Ovary (tissue), 3 donors: ENCODE data around the gene WNT9A.
"Not testable (repeated sequence)": the region's sequence is repeated elsewhere in the genome, so short reads cannot be mapped to it uniquely, and the experiment has no call there.

Source experiments
- EP300 ChIP-seq: sonication (generic); formaldehyde crosslinking; IDR thresholded peaks from one replicate; pipeline ENCODE4 v1.6.1; 2017; ENCODE audit warnings: antibody characterized with exemption
- POLR2A ChIP-seq: fragments of 450-650 bp; IDR thresholded peaks from one replicate; pipeline ENCODE4 v1.6.1; 2017; ENCODE audit warnings: antibody characterized with exemption, mild to moderate bottlenecking, moderate library complexity
- TF ChIP-seq, protein P1 (sequence below), 3 donors: fragments of 450-650 bp in 2 of 3; fragments of 200-600 bp in 1 of 3; IDR thresholded peaks; one replicate each; pipeline versions ENCODE4 v1.5.1 to v1.8.0; 2016 to 2022; ENCODE audit warnings: antibody characterized with exemption in 3 of 3, mild to moderate bottlenecking in 1 of 3
- donor health status: DM: no; HTN: no; CAD: no.

DNA sequence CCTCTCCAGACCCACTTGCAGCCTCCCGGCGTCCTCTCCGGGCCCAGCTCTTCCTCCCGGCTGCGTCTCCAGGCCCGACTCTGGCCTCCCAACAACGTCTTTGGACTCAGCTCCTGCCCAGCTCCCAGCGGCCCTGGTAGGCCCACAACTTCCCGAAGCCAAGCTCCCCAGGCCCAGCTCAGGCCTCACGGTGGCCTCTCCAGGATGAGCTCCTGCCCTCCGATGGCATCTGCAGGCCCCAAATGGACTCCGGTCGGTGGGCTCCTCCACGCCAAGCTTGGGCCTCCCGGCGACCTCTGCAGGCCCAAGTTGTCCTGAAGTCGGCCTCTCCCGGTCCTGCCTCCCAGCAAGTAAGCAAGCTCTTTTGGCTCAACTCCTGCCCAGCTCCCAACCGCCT, 24.5 kb upstream of the WNT9A start:
- TF ChIP-seq, protein P1, sequence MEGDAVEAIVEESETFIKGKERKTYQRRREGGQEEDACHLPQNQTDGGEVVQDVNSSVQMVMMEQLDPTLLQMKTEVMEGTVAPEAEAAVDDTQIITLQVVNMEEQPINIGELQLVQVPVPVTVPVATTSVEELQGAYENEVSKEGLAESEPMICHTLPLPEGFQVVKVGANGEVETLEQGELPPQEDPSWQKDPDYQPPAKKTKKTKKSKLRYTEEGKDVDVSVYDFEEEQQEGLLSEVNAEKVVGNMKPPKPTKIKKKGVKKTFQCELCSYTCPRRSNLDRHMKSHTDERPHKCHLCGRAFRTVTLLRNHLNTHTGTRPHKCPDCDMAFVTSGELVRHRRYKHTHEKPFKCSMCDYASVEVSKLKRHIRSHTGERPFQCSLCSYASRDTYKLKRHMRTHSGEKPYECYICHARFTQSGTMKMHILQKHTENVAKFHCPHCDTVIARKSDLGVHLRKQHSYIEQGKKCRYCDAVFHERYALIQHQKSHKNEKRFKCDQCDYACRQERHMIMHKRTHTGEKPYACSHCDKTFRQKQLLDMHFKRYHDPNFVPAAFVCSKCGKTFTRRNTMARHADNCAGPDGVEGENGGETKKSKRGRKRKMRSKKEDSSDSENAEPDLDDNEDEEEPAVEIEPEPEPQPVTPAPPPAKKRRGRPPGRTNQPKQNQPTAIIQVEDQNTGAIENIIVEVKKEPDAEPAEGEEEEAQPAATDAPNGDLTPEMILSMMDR (IDR thresholded peaks at IDR 0.05) = not testable (repeated sequence)
- not testable (repeated sequence) for TF ChIP-seq POLR2A, EP300
